GM21619 (cell line): ENCODE data around the gene TOR1B.

Experiments
- ATAC-seq: cut with Tn5 transposase; IDR thresholded peaks from one replicate; pipeline ENCODE4 v1.9.1; 2021; ENCODE audit not compliant: unreplicated experiment

Gene TOR1B

DNA sequence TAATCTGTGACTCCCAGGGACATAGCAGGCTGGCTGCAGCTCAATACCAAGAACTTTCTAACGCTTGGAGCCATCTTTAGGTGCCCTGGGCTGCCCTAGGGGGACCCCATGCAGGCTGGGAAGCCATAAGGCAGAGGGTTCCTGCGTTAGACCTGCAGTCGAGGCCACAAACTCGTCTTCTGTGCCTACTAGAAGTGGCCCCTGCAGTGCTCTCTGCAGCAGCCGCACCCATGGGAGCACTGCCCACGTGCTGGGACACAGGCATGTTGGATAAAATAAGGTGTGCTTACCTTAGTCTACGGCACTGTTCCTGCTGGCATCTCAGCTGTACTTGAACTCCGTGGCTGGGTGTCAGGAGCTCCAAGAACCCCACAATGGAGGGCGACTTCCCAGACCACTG is 9.4 kb downstream of the TOR1B start:
- ATAC-seq: no peak

DNA sequence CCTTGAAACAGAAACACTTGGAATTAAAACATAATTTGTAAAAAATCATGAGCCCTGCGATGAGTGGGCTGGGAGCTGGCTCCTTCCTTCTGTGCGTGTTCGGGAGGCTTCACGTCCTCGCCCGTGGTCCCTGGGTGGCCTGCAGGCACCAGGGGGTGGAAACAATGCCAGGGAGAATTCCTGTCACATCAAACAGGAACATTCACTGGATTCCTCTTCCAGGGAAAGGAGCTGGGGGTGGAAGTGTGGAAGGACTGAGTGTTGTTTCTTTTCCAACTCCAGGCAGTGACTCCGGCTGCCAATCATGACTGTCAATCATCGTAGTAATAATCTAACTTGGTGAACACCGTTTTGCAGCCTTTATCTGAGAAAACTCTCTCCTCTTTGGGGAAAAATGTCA is 10.7 kb downstream of the TOR1B start:
- no peak for ATAC-seq

DNA sequence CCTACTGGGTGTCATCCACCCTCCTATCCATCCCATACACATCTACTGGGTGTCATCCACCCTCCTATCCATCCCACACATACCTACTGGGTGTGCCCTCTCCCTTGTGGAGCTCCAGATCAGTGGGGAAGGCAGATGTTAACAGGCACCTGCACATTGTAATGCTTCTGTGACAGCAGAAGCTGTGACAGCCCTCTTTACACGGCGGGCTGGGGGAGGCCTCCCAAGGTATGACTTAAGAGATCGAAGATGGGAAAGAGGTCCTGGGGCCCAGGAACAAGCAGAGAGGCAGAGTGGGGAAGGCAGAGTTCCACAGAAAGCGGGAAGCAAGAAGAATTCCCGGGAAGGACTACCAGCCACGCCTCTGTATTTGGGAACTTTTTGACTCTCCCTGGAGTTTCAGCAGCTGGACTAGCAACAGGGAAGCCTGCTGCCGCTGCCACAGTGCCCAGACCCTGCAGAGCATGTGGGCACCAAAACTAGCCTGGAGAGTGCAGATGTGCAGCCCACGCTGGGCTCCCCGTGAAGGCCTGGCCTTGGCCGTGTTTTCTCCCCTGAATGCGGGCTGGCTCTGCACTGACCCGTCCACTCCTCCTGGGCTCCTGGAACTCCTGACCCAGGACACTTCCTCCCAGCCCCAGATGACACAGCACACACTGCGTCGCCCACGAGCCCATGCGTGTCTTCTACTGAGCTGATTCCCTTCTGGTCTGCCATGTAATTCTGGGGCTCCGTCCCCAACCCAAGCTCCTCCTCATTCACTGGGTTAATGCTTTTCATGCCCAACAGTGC is 11.6 kb downstream of the TOR1B start:
- ATAC-seq: no peak

DNA sequence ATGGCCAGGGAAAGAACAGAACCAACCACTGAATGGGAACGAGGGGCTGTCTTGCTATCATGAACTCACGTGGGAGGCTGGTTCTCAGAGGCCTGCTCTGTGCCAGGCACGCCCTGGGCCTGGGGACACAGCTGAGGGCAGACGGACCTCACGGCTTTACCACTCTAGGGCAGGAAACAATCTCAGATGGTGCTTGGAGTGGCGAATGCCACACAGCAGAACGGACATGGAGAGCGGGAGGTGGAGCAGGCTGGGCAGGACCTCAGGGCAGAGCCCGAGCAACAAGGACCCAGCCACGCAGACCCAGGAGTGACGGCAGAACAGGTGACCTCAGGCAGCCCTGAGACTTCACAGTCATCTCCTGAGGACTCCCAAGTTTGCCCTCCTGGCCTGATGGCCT is 12.3 kb downstream of the TOR1B start:
- ATAC-seq: no peak

DNA sequence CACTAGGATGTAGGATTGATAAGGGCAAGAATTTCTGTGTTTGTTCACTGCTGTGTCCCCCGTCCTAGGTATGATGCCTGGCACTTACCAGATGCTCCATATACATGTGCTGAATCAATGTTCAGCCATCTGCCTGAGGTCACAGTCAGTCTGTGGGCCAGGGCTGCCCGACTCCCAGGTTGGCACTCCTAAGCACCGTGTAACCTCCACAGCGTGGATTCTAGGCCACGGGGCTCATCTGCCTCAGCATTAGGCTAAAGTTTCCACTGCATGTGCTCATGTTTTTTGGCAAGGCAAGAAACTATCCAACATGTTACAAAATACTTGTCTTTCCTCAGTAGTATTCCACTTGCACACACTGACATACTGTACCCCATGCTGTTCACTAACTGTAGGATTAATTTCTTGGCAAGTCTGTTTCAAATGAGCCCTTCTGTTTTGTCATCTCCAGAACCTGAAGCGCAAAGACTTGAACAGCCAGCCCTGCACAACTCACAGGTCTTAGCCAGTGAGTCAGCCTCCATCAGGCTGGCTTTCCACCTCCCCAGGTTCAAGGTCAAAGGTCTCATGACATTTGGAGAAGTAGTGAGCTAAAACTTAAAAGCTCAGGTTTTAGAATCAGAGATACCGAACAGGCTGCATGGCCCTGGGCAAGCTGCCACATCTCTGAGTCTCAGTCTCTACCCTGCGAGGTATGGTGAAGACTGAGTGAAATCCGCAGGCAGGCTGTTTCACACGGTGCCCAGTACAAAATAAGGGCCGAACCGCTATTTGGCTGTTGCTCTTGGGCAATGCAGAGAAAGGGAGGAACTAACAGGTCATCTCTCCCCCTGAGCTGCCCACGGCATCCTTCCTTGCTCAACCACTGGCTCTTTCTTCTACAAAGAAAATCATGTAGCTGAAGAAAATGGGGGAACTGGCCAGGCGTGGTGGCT is 13.8 kb downstream of the TOR1B start:
- no peak for ATAC-seq

DNA sequence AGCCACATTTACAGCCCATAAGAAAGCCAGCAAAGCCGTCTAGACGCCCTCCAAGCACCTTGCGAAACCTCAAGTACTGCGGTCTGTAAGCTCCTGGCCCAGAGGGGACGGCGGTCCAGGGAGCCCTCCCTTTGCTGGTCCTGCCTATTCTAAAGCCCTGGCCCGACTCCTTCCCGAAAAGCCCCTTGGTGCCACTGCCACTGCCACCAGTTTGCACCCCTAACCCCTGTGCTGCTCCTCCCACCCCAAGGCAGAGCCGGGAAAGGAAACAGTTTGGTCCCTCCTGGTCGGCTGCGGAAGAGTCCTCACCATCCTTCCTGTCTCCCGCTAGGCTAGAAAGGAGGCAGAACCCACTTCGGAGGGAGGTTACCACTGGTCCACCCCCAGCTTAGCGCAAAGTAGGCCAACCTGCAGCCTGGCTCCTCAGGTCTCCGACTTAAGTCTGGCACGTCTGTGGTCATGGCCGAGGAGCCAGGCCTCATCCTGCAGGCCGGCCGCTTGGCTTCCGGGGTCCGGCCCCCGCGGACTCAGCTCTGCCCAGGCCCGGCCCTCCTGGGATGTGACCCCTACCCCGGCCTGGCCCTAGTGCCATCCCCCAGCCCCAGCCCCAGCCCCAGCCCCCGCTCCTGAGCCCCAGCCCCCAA is 20.0 kb downstream of the TOR1B start:
- ATAC-seq: no peak

DNA sequence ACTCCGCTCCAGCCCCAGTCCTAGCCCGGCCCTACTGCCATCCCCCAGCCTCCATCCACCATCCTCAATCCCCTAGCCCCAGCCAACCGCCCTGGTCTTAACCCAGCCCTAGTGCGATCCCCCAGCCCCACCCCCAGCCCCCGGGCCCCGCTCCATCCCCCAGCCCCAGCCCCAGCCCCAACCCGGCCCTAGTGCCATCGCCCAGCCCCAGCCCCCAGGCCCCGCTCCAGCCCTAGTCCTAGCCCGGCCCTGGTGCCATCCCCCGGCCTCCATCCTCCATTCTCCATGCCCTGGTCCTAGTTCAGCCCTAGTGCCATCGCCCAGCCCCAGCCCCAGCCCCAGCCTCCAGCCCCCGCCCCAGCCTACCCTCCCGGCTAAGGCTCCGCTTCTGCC is 20.6 kb downstream of the TOR1B start:
- no peak for ATAC-seq

DNA sequence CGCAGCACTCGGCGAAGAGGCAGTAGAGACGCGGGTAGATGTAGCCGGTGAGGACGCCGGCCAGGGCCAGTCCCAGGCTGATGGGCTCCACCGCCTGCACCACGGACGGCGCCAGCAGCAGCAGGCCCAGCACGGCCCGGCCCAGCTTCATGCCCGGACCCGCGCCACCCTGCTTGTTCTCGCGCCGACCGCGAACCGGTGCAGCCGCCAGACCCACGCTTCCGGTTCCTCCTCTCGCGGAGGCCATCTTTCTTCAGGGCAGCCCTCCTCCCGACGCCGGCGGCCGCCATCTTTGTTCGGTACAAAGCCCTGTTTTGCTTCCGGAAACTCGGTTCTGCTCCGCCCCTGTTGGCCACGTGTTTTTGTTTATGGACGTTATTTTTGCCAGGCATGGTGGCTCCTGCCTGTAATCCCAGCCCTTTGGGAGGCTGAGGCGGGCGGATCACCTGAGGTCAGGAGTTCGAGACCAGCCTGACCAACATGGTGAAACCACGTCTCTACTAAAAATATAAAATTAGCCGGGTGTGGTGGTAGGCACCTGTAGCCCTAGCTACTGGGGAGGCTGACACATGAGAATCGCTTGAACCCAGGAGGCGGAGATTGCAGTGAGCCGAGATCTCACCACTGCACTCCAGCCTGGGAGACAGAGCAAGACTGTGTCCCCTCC is 21.1 kb downstream of the TOR1B start, which contains the start of gene TOR1A:
Gene TOR1A, minus strand, starts transcription at position 202 of the 667 bp plus-strand sequence. Its CDS starts 51 bp downstream, at position 151.
- peak; percentile 91 for ATAC-seq

DNA sequence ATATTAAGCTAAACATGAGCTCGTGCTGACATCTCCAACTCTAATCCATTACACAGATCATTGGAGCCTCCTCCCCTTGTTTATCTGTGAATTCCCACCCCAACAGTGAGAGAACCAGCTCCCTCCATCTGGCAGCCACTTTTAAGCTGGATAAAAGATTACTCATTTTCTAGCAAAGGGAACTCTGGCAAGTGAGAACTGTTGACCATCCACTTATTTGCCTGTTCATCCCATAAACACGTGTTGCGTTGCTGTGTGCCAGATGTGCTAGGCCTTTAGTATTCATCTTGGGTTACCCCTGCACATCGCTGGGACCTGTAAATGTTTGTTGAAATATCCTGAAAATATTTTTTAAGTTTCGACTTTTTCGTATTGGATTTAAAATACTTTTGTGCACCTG is 23.4 kb downstream of the TOR1B start:
- ATAC-seq: no peak

DNA sequence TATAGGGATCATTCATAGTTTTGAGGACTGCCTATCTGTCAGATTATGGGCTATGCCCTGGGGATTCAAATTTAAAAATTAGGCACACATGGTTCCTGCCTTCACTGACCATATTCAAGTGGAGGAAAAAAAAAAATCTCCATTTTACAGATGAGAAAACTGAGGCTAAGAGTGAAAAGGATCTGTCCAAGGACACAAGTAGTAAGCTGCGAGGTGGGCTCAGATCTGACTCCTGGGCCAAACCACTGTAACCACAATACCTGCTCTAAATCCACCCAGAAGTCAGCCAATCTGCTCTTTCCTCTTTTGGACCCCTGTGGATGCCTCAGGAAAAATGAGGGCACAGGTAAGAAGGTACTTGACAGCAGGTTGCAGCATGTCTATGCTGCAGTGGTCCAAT is 23.8 kb downstream of the TOR1B start:
- ATAC-seq: no peak

DNA sequence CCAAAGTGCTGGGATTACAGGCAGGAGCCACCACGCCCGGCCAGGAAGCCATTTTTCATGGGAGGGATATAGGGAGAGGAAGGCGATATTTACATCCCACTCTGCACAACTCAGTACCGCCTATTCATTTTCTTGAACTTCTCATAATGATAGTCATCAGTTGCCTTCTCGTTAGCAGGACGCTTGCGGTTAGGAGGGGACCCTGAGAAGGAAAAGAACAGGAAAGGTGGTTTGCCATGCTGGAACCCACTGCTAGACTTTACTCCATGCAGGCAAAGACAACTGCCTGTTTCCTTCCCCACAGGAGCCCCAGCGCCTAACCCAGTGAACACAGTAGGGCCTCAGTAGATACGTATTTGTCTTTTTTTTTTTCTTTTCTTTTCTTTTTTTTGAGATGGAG is 25.1 kb downstream of the TOR1B start:
- ATAC-seq: no peak

DNA sequence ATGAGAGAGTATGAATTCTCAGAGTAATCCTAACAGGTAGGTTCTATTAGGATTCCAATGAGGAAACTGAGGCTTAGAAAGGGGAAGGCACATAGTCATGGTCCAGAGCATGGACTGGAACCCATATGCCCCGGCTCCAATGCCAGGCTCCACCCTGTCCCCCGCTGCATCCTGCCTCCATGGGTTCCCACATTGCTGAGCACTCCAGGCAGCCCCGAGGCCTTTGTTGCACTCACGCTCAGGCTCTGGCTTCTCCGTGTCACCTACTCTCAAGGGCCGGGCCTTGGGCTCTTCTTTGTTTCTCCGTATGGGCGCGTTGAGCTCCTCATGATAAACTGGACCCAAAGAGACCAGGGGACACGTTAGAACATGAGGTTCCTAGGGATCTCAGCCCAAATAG is 26.0 kb downstream of the TOR1B start:
- no peak for ATAC-seq

DNA sequence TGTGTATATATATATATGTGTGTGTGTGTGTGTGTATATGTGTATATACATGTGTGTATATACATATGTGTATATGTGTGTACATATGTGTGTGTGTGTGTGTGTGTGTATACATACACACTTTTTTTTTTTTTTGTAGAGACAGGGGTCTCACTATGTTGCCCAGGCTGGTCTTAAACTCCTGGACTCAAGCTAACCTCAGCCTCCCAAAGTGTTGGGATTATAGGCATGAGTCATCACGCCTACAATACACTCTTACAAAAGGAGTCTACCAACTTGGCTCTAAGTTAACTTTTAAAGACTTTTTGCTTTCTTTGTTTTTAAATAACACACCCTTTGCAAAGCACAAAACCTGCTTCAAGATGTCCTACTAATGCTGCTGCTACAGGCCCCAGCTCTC is 30.0 kb downstream of the TOR1B start:
- ATAC-seq: no peak

DNA sequence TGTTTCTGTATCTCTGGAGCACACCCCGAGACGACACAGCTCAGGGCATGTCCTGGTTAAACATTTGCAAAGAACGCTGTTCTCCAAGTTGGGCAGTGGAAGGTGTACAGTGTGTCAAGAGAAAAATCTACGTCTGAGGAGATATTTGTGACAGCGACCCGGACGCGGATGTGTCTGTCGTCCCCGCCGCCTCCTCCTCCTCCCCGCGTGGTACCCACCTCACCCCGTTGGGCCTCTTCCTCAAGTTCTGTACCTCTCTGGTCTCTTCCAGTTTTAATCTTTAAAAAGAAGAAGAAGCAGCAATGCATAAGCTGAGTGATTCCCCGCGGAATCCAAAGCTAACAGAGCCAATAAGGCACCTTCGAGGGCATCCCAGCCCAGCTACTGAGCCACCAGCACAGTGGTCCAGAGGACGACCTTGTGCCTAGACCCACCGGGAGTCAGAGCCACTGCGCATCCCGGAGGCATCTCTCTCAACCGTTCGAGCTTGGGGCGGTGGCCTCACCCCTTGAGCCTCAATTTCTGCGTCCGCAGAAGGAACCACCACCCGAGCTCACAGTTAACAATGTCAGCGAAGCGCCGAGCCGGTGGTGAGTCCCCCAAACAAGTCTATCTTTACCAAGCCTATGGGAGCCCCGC is 31.6 kb downstream of the TOR1B start:
- peak; percentile 17 for ATAC-seq

DNA sequence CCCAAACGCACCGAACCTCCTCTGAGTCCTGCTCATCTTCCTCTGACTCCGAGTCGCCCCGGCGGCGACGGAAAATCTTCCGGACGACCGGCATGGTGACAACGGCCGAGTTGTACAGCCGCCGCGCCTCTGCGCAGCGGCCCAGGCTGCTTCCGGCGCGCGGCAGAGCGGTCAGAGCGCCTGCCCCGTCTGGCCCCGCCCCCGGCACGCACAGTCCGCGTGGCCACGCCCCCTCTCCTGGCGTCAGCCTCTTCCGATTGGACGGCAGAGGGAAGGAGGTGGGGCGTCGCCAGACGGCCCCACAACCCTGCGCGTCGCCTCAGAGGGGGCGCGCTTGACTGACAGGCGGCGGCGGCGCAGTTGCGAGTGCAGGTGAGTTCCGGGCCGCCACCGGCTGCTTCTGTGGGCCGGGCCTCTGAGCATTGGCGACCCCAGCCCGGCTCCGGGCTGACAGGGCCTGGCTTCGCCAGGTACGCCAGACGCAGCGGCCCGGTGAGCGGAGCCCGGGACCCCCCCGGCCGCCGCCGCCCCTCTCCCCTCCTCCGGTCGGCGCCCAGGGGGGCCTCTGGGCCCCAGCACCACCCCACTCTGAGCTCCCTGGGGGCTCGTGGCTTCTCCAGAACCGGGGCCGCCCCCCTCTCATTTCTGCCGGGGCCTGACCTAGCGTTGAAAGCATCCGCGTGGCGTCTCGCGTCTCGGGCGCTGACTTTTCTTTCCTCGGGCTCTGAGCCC is 32.3 kb downstream of the TOR1B start, which contains the start of the genes C9orf78 and USP20:
Gene C9orf78, minus strand, starts transcription at position 148 of the 732 bp plus-strand sequence. Its CDS starts 54 bp downstream, at position 94.
Gene USP20, plus strand, starts transcription at position 331 of the 732 bp plus-strand sequence. CDS start 17,098 bp downstream, outside the sequence.
- ATAC-seq: peak; percentile 81

DNA sequence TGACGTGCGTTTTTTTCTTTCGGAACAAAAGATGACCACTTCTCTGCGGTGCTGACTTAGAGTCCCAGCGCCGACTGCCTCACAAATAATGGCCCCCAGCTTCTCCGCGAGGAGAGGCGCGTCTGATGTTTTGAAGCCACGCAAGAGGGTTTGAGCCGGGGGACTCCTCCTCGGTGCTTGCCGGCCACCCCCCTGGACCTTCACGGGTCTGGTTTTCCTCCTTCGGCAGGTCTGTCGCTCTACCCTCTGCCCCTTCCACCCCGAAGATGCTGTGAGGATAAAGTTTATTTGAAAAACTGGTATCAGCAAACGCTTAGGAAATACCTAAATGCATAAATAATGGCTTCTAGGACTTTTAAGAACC is 32.9 kb downstream of the TOR1B start:
- no peak for ATAC-seq

DNA sequence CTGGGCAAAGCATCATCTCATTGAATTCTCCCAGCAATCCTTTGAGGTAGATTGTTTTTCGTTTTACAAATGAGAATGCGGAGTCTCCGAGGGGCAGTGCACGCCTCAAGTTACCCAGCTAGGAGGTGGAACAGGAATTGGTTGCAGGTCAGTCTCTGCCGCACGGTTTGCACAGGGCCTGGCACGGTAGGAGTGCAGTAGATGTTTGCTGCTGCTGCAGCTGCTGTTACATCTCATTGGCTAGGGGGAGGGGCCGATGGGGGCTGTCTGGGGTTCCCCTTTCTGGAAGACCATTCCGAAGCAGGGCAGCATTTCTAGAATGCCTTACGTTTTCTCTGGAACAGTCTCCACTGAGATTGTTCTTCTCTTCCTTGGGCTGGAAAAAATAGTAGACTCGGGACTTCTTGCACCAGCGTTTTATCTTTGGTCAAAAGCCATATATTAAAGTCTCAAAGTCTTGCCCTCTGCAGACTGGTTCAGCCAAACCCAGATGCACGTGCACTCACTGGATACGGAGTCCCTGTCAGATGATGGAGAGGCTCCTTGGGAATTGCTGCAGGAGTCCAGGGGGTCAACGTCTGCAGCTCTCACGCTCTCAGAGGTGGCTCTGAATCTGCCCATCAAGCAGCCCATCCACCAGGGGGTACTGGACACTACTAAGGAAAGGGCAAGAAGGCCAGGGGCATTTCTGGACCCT is 33.5 kb downstream of the TOR1B start:
- no peak for ATAC-seq

DNA sequence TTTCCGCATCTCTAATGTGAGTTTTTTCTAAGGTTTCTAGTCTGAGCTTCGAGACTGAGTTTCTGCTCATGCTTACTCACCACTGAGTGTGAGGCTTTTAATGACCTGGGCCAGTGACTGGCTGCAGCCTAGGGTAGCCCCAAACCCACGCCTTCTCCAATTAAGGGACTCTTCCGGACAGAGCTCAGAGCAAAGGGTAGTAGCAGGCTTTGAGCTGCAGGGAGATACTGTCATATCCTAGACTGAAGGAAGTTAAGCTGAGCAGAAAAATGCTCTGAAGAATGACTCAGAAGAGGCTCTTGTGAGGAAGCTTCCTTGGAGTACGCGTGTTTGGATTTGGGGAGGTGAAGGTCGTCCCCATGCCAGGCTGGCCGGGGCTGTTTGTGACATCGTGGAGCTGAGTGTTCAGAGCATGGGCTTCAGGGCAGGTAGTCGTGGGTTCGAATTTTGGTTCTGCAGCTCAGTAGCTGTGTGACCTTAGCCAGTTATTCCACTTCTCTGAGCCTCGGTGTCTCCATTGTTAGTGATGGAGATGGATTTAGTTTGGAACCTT is 35.8 kb downstream of the TOR1B start:
- no peak for ATAC-seq
